Measurements from ENCODE around the gene B4GALNT1. TPM values are rescaled to one million over a fixed set of nuclear protein-coding genes. Genes with fewer than 3 reads are reported as not detected.
A peak's percentile ranks its signal among the peaks of the same experiment; 100 is the strongest.

The B4GALNT1 gene
- total RNA-seq, 4 donors from 2014 or later: 2.9 to 14.1 (median 3.9) TPM

- intact Hi-C loops (cut with DNase I; ENCODE audit: low total_unique reads): no loop called here
- no peaks in the 10 kb centered on the region for H3K4me1 ChIP-seq
- TF ChIP-seq CTCF (IDR thresholded peaks at IDR 0.05) (no peak), POLR2A (IDR thresholded peaks at IDR 0.05) (no peak)
- H3K36me3 ChIP-seq: no peaks in the 10 kb centered on the region
- H3K4me3 ChIP-seq: no peak overlapping the region
- DNase-seq: no peak
- no peaks in the 10 kb centered on the region for H3K27me3 ChIP-seq
- no peaks in the 10 kb centered on the region for H3K9me3 ChIP-seq
- H3K27ac ChIP-seq: no peak overlapping the region
These were observed 18.0 kb downstream of the B4GALNT1 start for GRCh38 chr12:57614948-57615500.

- Histone ChIP-seq H3K27ac (no peak overlapping the region), H3K4me3 (no peak overlapping the region), H3K27me3 (no peaks in the 10 kb centered on the region), H3K36me3 (no peaks in the 10 kb centered on the region), H3K9me3 (no peaks in the 10 kb centered on the region), H3K4me1 (no peaks in the 10 kb centered on the region)
- peak; percentile 49 to 59 for DNase-seq
- intact Hi-C loops (cut with DNase I; ENCODE audit: low total_unique reads): no loop called here
- no peak for TF ChIP-seq CTCF (IDR thresholded peaks at IDR 0.05)
- no peak for TF ChIP-seq POLR2A (IDR thresholded peaks at IDR 0.05)
These were observed 18.6 kb downstream of the B4GALNT1 start for GRCh38 chr12:57614178-57614947.

- no peaks in the 10 kb centered on the region for H3K27me3 ChIP-seq
- peak in 1 of 2 donors; percentile 9 for DNase-seq
- no peaks in the 10 kb centered on the region for H3K36me3 ChIP-seq
- no peaks in the 10 kb centered on the region for H3K4me1 ChIP-seq
- intact Hi-C loops (cut with DNase I; ENCODE audit: low total_unique reads): no loop called here
- no peak overlapping the region for H3K27ac ChIP-seq
- no peak for TF ChIP-seq CTCF (IDR thresholded peaks at IDR 0.05)
- no peak for TF ChIP-seq POLR2A (IDR thresholded peaks at IDR 0.05)
- no peaks in the 10 kb centered on the region for H3K9me3 ChIP-seq
- H3K4me3 ChIP-seq: no peak overlapping the region
These were observed 19.4 kb downstream of the B4GALNT1 start for GRCh38 chr12:57613427-57614109.

- intact Hi-C loops (cut with DNase I; ENCODE audit: low total_unique reads): no loop called here
- H3K27ac ChIP-seq: peak overlapping the region in 1 of 2 donors; percentile 94
- no peaks in the 10 kb centered on the region for H3K27me3 ChIP-seq
- no peaks in the 10 kb centered on the region for H3K9me3 ChIP-seq
- no peaks in the 10 kb centered on the region for H3K36me3 ChIP-seq
- H3K4me3 ChIP-seq: no peak overlapping the region
- H3K4me1 ChIP-seq: no peaks in the 10 kb centered on the region
- peak in 1 of 2 donors; percentile 8 for DNase-seq
- TF ChIP-seq POLR2A (IDR thresholded peaks at IDR 0.05) (no peak), CTCF (IDR thresholded peaks at IDR 0.05) (no peak)
These were observed 20.1 kb downstream of the B4GALNT1 start for GRCh38 chr12:57612711-57613426.
